ENCODE measurements around the gene TCERG1L.

TCERG1L gene

DNA sequence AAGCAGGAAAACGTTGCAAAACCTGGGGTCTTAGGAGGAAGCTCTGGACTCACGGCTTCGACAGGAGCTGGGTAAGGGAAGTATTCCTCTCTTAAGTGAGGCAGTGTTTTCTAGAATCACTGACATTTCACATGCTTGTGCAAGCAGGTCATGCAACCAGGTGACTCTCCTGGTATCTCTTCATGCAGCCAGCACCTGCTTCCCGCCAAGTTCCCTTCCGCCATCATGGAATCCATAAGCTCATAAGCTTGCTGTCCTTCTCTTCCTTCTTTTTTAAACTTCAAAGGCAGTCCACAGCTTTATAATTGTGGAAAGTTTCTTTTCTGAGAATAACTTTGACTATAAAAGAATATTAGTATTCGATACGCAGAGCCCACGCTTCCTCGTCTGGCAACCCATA, 256.1 kb downstream of the TCERG1L start:
- no peak for DNase-seq

GRCh38 chr10:131053192-131053591, 258.3 kb downstream of the TCERG1L start:
- DNase-seq = no peak

- no peak for DNase-seq
These were observed 261.3 kb downstream of the TCERG1L start for GRCh38 chr10:131050162-131050766.

DNA sequence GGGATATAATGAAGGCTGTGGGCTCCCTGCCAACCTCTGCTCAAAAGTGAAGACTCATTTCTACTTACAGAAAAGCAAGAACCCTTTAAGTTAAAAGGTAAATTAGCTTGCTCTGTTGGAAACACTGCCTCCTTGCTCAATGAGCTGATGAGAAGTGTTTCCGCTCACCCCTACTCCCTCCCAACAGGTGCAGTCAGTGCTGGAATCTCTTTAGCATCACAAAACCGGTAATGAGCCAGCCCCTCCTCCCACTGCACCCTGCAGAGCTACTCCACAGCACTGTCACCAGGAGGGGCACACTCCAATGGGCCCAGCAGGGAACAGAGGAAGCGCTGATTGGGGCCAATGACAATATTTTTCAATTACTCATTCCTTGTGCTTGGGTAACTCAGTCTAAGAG, 262.5 kb downstream of the TCERG1L start:
- DNase-seq = no peak

DNA sequence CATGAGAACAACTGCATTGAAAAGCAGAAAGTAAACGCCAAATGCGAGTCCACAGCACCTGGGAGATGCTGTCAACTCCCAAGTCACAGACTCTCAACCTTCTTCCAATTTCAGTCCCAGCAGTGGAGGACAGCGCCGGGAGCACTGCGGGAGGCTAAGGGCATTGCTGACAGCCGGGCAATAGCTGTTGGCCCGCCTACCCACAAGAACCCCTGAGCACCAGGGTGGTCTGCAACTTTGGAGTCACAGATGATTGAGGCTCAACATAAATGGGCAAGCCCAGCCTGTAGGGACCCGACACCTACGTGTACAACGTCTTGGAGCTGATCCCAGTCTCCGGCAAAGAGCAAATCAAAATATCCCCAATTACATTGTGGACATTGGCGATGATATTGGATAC, 262.9 kb downstream of the TCERG1L start:
- DNase-seq = no peak

DNA sequence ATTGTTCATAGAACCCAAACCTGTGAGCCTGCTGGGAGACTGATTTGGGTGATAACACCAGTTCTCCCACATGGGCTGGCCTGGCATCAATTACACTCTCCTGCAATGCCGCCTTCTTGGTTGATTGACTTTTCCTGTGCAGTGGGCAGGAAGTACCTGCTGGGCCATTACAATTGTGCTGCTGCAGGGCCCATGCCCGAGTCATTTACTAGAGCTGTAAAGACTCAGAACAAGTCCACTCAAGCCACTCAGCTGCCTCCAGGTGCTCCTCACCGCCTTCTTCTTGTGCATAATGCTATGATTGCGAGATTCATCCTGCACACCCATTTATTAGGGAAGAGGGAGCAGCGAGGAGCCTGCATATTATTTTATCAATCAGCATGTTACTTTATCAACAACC, 264.0 kb downstream of the TCERG1L start:
- no peak for DNase-seq

DNA sequence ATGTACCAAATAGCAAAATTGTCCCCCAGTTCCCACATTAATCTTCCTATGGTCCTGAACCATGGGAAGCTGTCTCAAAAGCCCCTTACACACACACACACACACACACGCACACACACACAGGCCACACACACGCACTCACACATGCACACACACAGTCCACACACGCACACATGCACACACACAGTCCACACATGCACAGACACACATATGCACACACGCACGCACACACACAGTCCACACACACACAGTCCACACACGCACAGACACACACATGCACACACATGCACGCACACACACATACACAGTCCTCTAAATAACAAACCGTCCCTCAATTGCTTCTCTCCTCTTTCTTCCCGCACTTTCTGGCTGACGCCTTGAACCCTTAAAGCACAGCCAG, 265.3 kb downstream of the TCERG1L start:
- DNase-seq = no peak

DNA sequence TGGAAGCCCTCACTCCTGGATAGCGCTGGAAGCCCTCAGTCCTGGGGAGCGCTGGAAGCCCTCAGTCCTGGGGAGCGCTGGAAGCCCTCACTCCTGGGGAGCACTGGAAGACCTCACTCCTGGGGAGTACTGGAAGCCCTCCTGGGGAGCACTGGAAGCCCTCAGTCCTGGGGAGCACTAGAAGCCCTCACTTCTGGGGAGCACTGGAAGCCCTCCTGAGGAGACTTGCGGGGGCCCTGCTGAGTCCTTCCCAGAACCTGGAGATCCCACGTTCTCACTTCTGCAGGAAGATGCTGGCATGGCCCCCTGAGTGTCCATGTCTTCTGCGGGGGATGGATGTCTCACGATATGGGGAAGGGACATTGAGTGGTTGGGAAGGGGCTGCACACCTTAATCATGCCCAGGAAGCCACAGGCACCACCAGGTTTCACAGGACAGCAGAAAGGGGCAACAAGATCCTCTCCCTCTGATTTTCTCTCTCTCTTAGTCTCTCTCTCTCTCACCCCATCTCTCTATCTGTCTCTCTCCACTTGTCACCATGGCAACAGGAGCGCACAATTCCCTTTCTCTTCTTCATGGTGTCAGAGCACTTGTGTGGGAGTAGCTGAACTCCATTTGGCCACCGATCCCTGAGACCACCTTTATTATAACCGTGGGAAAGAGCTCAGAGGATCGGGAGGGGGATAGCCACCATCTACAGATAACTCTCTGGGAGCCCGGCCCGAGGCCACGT, 267.0 kb downstream of the TCERG1L start:
- no peak for DNase-seq

- no peak for DNase-seq
These were observed 268.4 kb downstream of the TCERG1L start for GRCh38 chr10:131043039-131043691.
